Left colon (tissue), 2 donors: ENCODE measurements around the gene UBR1. TPM values are rescaled to one million over a fixed set of nuclear protein-coding genes. Genes with fewer than 3 reads are reported as not detected.

ENCODE experiments used
- ATAC-seq: fragments of 200-7000 bp; cut with Tn5 transposase; one replicate; pipeline ENCODE4 v1.9.1; 2020; ENCODE audit warnings: mild to moderate bottlenecking, moderate library complexity
- DNase-seq, 2 donors: peaks; one replicate each; pipeline ENCODE4 v3.0.0-alpha.2; 2020
- intact Hi-C, 2 donors: fragments of 100-400 bp; cut with DNase I in 1 of 2; cut with micrococcal nuclease in 1 of 2; formaldehyde crosslinking; loops; one replicate each; pipeline versions ENCODE4 v1.11.2 to v1.14.0; 2022; cut with DNase I, micrococcal nuclease
- total RNA-seq, 2 donors: library from RNA; stranded (reverse); fragmentation: NEBNext Ultra II Directional; extraction: Animal tissue kit (Norgen Biotek cat#: 25700); gene quantifications; one replicate each; pipeline ENCODE4 v1.2.1, GENCODE V29; 2021
- donor health status: DM: no; HTN: no; CAD: no.
- donor health status: DM: yes; HTN: yes; CAD: no.

Gene UBR1
- total RNA-seq, 2 donors from 2014 or later: 23.9 to 30.9 TPM

DNA sequence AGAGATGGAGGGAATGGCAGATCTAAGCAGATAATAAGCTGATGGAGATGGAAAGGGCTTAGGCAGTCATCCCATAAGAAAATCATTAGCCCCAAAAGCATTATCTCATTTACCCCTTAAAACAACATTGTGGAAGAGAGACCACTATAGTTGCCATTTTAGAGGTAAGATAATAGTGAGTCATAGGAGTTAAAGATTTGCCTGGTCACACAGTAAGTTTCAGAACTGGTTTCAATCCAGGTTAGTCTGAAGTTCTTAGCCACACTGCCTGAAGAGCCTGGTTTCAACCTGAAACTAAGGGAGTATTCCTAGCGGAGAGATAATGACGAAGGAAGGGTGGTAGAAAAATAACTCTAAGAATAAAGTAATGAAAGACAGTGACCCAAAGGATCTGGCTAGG, 13.0 kb upstream of the UBR1 start:
- no peak for ATAC-seq
- intact Hi-C loops: no loop called here
- no peak for DNase-seq

GRCh38 chr15:43118286-43118685, 12.4 kb upstream of the UBR1 start:
- ATAC-seq (no peak), DNase-seq (no peak)
- intact Hi-C loops: no loop called here

GRCh38 chr15:43111354-43111753, 5.5 kb upstream of the UBR1 start:
- ATAC-seq: peak; percentile 98
- peak; percentile 33 to 35 for DNase-seq
- intact Hi-C loops: no loop called here

GRCh38 chr15:43107751-43108150, 1.9 kb upstream of the UBR1 start:
- ATAC-seq (no peak), DNase-seq (no peak)
- intact Hi-C loops: no loop called here

DNA sequence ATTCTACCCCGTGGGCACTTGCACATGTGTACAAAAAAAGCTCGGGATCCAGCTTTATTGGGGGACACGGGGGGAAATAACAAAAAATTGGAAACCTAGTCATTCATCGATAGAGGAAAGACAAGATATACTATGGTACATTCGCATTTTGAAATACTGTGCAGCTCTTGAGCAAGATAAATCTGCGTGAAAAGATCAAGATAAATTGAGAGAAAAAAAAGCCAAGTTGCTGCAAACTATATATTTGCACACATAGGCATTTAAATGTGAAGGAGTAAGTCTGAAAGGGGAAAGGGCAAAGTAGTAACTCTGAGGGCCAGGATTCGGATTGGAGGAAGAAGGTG, 620 bp upstream of the UBR1 start:
- ATAC-seq (no peak), DNase-seq (no peak)
- intact Hi-C loops: no loop called here

DNA sequence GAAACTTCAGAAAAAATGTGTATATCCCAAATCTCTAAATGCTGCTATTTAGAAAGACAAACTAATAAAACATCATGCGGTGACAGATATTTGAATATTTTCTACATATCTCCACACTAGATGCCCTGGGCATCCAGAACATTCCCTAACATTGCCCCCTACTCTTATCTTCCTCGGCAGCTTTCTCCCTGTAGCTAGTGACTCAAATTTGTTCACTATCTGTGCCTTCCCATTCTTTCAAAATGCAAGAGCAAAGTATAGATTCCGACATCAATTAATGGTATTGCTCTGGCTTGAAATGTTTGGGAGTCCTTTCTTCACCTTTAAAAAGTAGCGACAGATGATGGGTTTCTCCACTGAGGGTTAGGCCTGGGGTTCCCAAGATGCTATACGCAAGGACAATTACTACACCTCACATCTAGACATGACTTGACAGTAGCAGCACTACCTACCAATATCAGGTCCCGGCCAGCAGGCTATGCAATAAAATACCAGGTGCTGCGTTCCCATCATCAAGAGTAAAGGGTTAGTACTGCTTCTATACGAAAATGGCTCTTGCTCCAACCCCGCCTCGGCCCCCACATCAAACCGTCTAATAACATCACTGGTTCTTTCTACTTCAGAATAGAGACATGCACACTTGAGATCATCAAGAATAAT, 631 bp downstream of the UBR1 start:
- ATAC-seq: peak; percentile 72
- peak; percentile 35 to 44 for DNase-seq
- intact Hi-C loops: no loop called here

DNA sequence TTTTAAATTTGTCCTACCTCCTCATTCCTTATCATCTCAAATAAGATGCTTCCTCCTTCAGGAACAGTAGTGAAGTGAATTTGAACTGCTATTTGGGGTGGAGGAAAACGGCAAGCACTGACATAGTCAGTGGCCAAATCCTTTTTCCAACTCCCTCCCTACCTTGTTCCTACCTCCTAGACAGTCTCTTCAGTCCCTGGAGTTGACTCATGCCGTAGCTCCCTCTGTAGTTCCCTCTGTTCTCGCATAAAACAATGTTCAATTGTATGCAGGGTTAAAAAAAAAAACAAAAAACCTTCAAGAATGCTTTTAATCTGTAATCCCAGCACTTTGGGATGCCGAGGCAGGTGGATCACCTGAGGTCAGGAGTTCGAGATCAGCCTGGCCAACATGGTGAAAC, 1.4 kb downstream of the UBR1 start:
- intact Hi-C loops: no loop called here
- DNase-seq (no peak), ATAC-seq (no peak)

DNA sequence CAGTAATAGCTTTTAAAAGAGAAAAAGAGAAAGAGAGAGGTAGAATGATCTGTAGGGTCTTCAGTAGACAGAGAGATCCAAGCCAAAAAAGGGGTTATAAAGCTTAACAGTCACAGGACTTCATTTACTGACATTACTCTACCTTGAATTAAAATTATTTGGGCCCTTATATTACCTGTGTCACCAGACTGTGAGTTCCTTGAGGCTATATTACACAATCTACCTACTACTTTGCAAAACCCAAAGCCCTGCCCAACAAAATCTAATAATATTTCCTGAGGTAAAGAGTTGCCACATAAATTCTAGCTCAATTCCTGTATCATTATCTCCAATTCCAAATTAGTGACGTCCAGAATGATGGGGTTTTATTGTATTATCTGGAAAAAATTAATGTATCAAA, 1.9 kb downstream of the UBR1 start:
- intact Hi-C loops: no loop called here
- no peak for DNase-seq
- no peak for ATAC-seq

GRCh38 chr15:43102187-43102586, 3.7 kb downstream of the UBR1 start:
- ATAC-seq: no peak
- no peak for DNase-seq
- intact Hi-C loops: no loop called here

DNA sequence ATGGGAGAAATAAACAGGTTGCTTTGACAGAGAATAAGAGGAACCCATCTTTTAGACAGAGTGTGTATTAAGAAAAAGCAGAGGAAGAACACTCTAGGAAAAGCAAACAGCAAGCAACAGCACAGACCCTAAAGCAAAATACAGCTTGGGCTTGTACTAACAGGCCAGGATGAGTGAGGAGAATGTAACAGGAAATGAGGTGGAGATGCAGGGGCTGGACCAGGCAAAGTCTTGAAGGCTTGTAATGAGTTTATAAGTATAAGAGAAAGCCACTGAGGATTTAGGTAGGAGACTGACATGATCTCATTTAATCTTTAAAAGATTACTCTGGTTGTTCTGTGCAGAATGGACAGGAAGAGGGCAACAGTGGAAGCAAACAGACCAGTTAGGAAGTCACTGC, 4.9 kb downstream of the UBR1 start:
- DNase-seq (no peak), ATAC-seq (no peak)
- intact Hi-C loops: no loop called here

DNA sequence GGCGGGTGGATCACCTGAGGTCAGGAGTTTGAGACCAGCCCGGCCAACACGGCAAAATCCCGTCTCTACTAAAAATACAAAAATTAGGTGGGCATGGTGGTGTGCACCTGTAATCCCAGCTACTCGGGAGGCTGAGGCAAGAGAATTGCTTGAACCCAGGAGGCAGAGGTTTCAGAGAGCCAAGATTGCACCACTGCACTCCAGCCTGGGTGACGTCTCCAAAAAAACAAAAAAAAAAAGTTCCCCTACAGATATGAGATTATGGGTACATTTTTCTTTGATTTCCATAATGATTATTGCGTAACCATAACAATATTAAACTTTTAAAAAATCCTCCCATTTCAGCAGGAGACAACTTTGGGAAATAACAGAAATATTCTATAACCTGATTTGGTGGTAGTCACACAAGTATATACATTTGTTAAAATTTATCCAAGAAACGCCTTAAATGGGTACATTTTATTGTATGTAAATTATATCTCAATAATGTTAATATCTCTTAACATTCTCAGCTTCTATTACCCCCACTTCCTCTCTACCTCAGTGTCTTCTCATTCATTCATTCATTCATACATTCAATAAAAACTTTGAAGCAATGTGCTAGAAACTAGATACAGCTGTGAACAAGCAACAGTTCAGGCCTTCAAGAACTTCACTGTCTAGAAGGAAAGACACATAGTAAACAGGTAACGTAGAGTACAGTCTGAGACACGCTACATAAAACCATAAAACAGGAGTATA, 6.6 kb downstream of the UBR1 start:
- intact Hi-C loops: no loop called here
- DNase-seq (no peak), ATAC-seq (no peak)

DNA sequence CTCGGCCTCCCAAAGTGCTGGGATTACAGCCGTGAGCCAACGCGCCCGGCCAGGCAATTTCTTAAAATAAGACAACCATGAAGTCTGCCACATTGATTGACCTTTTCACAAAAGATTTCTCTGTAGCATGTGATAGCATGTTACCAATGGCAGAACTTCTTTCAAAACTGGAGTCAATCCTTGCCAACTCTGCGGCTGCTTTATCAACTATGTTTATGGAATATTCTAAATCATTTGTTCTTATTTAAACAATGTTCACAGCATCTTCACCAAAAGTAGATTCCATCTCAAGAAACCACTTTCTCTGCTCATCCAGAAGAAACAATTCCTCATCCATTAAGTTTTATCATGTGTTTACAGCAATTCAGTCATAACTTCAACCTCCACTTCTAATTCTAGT, 9.4 kb downstream of the UBR1 start:
- DNase-seq (no peak), ATAC-seq (no peak)
- intact Hi-C loops: no loop called here

GRCh38 chr15:43095708-43096347, 10.0 kb downstream of the UBR1 start:
- DNase-seq (no peak), ATAC-seq (no peak)
- intact Hi-C loops: no loop called here

DNA sequence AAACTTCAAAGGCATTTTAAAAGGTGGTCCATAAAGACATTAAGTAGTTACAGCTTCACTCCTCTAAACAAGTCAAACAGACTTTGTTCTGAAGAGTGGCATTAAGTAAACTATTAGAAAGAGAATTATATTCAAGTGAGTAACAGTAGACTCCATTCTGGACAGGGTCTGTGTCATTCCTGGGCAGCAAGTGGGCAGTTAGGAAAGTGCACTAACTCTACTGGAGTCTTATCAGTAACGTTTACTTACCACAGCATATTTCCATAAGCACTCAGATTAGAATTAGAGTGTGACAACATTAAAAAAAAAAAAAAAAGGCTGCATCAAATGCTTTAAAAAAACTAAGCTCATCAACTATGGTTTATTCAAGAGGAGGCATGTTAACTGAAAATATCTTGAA, 10.6 kb downstream of the UBR1 start:
- DNase-seq: no peak
- ATAC-seq: no peak
- intact Hi-C loops: no loop called here

GRCh38 chr15:43094416-43095030, 11.3 kb downstream of the UBR1 start:
- DNase-seq (no peak), ATAC-seq (no peak)
- intact Hi-C loops: no loop called here

DNA sequence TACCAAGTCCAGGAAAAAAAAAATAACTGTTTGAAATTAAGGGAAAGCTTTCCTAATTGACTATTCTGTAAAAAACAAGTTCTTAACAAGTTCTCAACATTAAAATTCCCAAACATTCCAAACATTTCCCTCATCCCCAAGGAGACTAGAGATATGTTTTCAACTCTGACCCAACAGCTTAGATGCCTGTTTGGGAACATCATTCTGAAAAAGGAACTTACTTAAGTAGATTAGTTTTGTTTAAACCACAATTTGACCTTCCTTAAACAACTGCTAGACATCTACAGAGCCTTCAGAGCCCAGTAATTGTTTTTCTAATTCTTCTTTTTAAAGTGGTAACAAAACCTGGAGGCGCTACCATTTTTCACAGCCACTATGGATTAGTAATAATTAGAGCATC, 12.8 kb downstream of the UBR1 start:
- ATAC-seq (no peak), DNase-seq (no peak)
- intact Hi-C loops: no loop called here

DNA sequence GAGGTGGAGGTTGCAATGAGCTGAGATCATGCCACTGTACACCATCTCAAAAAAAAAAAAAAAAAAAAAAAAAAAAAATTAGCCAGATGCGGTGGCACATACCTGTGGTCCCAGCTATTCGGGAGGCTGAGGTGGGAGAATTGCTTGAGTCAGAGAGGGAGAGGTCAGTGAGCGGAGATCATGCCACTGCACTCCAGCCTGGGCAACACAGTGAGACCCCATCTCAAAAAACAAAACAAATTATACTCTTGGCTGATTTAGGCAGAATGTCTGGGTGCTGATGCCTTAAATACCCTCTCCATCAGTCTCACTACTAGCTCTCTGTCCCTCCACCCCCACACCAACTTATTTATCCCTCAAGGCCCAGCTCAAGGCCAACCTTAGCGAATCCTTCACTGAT, 14.0 kb downstream of the UBR1 start:
- no peak for ATAC-seq
- intact Hi-C loops: no loop called here

GRCh38 chr15:43086551-43086950, 19.3 kb downstream of the UBR1 start:
- DNase-seq: no peak
- intact Hi-C loops: no loop called here
- no peak for ATAC-seq

More for the DNA sequence above, 14.0 kb downstream of the UBR1 start:
- no peak for DNase-seq

- ATAC-seq (no peak), DNase-seq (no peak)
- intact Hi-C loops: no loop called here
Observed at GRCh38 chr15:43085921-43086320, 19.9 kb downstream of the UBR1 start.

DNA sequence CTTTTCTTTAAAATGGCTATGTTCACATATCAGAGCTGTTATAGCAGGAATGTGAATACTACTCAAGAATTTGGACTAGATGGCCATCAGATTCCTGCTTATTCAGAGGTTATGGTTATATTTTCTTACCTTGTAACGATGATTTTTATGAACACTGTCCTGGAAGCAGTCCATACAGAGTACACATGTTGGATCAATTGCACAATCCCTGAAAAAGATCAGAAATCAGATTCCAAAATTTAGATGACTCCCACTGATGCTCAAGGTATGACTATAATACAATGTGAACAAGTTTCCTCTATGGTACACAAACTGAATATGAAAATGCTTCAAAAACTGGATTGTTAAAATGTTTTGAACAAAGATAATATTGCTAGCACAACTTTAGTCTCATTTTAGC, 23.3 kb downstream of the UBR1 start:
- DNase-seq: no peak
- no peak for ATAC-seq
- intact Hi-C loops: no loop called here
